ENCODE measurements around the gene MAPK10.

DNA sequence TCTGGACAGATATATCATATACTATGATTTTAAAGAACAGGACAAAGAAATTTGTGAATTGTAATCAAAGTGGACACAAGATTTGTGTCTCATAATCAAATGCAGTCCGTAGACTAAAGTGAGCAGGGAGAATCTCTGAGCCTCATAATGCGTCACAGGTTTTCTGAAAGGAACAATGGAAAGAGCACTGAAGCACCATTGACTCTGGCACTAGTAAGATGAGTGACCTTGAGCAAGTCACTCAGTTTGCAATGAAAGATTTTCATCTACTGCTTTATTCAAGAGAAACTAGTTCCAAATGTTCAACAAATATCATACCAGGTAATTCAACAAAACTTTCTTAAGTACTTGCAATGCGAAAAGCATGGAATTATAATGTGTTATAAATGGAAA, 315.3 kb downstream of the MAPK10 start:
- TF ChIP-seq, protein P1, sequence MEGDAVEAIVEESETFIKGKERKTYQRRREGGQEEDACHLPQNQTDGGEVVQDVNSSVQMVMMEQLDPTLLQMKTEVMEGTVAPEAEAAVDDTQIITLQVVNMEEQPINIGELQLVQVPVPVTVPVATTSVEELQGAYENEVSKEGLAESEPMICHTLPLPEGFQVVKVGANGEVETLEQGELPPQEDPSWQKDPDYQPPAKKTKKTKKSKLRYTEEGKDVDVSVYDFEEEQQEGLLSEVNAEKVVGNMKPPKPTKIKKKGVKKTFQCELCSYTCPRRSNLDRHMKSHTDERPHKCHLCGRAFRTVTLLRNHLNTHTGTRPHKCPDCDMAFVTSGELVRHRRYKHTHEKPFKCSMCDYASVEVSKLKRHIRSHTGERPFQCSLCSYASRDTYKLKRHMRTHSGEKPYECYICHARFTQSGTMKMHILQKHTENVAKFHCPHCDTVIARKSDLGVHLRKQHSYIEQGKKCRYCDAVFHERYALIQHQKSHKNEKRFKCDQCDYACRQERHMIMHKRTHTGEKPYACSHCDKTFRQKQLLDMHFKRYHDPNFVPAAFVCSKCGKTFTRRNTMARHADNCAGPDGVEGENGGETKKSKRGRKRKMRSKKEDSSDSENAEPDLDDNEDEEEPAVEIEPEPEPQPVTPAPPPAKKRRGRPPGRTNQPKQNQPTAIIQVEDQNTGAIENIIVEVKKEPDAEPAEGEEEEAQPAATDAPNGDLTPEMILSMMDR (IDR thresholded peaks at IDR 0.05) = no peak
- TF ChIP-seq EP300 (IDR thresholded peaks at IDR 0.05) (no peak), POLR2A (IDR thresholded peaks at IDR 0.05; ENCODE audit: low read depth) (no peak)
